ENCODE data around the gene KCTD11. TPM values are rescaled to one million over a fixed set of nuclear protein-coding genes. Genes with fewer than 3 reads are reported as not detected.
A peak's percentile ranks its signal among the peaks of the same experiment; 100 is the strongest.

KCTD11 gene
- total RNA-seq, 1 donor from 2014 or later = 15.5 TPM

- DNase-seq (ENCODE audit: low read depth) = no peak
- H3K36me3 ChIP-seq (ENCODE audit: control insufficient read depth, insufficient read depth, low read length) = no peaks in the 10 kb centered on the region
- no peaks in the 10 kb centered on the region for H3K27me3 ChIP-seq (ENCODE audit: control insufficient read depth, insufficient read depth, low read length)
- H3K4me3 ChIP-seq (ENCODE audit: low read depth, low read length) = peak overlapping the region; percentile 68
- no peak for TF ChIP-seq CTCF (IDR thresholded peaks at IDR 0.05; ENCODE audit: insufficient read depth, low read length, poor library complexity, severe bottlenecking)
Observed at GRCh38 chr17:7403043-7403726, 51.2 kb downstream of the KCTD11 start.

GRCh38 chr17:7403727-7403976 lies 51.7 kb downstream of the KCTD11 start:
- no peak for TF ChIP-seq CTCF (IDR thresholded peaks at IDR 0.05; ENCODE audit: insufficient read depth, low read length, poor library complexity, severe bottlenecking)
- DNase-seq (ENCODE audit: low read depth) = no peak
- H3K36me3 ChIP-seq (ENCODE audit: control insufficient read depth, insufficient read depth, low read length) = no peaks in the 10 kb centered on the region
- peak overlapping the region; percentile 68 for H3K4me3 ChIP-seq (ENCODE audit: low read depth, low read length)
- H3K27me3 ChIP-seq (ENCODE audit: control insufficient read depth, insufficient read depth, low read length) = no peaks in the 10 kb centered on the region

- Histone ChIP-seq H3K36me3 (ENCODE audit: control insufficient read depth, insufficient read depth, low read length) (no peaks in the 10 kb centered on the region), H3K27me3 (ENCODE audit: control insufficient read depth, insufficient read depth, low read length) (no peaks in the 10 kb centered on the region), H3K4me3 (ENCODE audit: low read depth, low read length) (peak within 1 kb of the TSS; percentile 72)
- peak; percentile 96 for DNase-seq (ENCODE audit: low read depth)
- no peak for TF ChIP-seq CTCF (IDR thresholded peaks at IDR 0.05; ENCODE audit: insufficient read depth, low read length, poor library complexity, severe bottlenecking)
Observed at GRCh38 chr17:7403977-7404736, 52.2 kb downstream of the KCTD11 start, which contains the start of gene TMEM256. Gene TMEM256, minus strand, starts transcription at chr17:7404097. Its CDS starts 13 bp downstream, at chr17:7404084.

Other genes with a start within 250 kb of the KCTD11 start
- not detected in 2 replicates for gene ASGR2, start 237.3 kb upstream of the KCTD11 start, total RNA-seq
- 6.9 and 9.0 TPM in 2 replicates for gene ASGR1, start 172.8 kb upstream of the KCTD11 start, total RNA-seq
- 6.1 and 12.9 TPM in 2 replicates for gene DLG4, start 132.3 kb upstream of the KCTD11 start, total RNA-seq
- 219 and 344 TPM in 2 replicates for gene ACADVL, start 132.2 kb upstream of the KCTD11 start, total RNA-seq
- gene DVL2, start 117.6 kb upstream of the KCTD11 start, total RNA-seq = 57.1 and 69.8 TPM in 2 replicates
- gene PHF23, start 112.7 kb upstream of the KCTD11 start, total RNA-seq = 41.3 and 53.3 TPM in 2 replicates
- gene GABARAP, start 109.7 kb upstream of the KCTD11 start, total RNA-seq = 277 and 595 TPM in 2 replicates
- 96.0 and 97.1 TPM in 2 replicates for gene CTDNEP1, start 100.4 kb upstream of the KCTD11 start, total RNA-seq
- gene ELP5, start 99.9 kb upstream of the KCTD11 start, total RNA-seq = 20.8 and 29.0 TPM in 2 replicates
- 248 and 250 TPM in 2 replicates for gene CLDN7, start 89.7 kb upstream of the KCTD11 start, total RNA-seq
- gene SLC2A4, start 70.4 kb upstream of the KCTD11 start, total RNA-seq = 0.38 and 1.1 TPM in 2 replicates
- gene YBX2, start 57.5 kb upstream of the KCTD11 start, total RNA-seq = 0.08 and 0.48 TPM in 2 replicates
- 460 and 490 TPM in 2 replicates for gene EIF5A, start 44.5 kb upstream of the KCTD11 start, total RNA-seq
- gene GPS2, start 36.8 kb upstream of the KCTD11 start, total RNA-seq = 73.5 and 76.0 TPM in 2 replicates
- gene NEURL4, start 22.8 kb upstream of the KCTD11 start, total RNA-seq = 16.3 and 29.9 TPM in 2 replicates
- 0.14 and 3.6 TPM in 2 replicates for gene ACAP1, start 15.6 kb upstream of the KCTD11 start, total RNA-seq
- not detected in 2 replicates for gene TMEM95, start 3.0 kb downstream of the KCTD11 start, total RNA-seq
- gene TNK1, start 28.9 kb downstream of the KCTD11 start, total RNA-seq = 4.0 and 13.3 TPM in 2 replicates
- gene PLSCR3, start 42.4 kb downstream of the KCTD11 start, total RNA-seq = 61.8 and 74.7 TPM in 2 replicates
- gene TMEM256, start 51.9 kb downstream of the KCTD11 start, total RNA-seq = 66.9 and 77.1 TPM in 2 replicates
- 8.3 and 8.4 TPM in 2 replicates for gene NLGN2, start 55.7 kb downstream of the KCTD11 start, total RNA-seq
- not detected in 2 replicates for gene SPEM1, start 68.2 kb downstream of the KCTD11 start, total RNA-seq
- gene SPEM2, start 73.5 kb downstream of the KCTD11 start, total RNA-seq = not detected in 2 replicates
- gene SPEM3, start 76.7 kb downstream of the KCTD11 start, total RNA-seq = not detected in 2 replicates
- gene TMEM102, start 83.3 kb downstream of the KCTD11 start, total RNA-seq = 31.7 and 34.9 TPM in 2 replicates
- gene FGF11, start 87.3 kb downstream of the KCTD11 start, total RNA-seq = 1.5 and 1.8 TPM in 2 replicates
- gene CHRNB1, start 92.9 kb downstream of the KCTD11 start, total RNA-seq = 19.0 and 21.6 TPM in 2 replicates
- 26.3 and 28.3 TPM in 2 replicates for gene ZBTB4, start 127.5 kb downstream of the KCTD11 start, total RNA-seq
- gene SLC35G6, start 129.3 kb downstream of the KCTD11 start, total RNA-seq = not detected in 2 replicates
- 56.9 and 57.8 TPM in 2 replicates for gene POLR2A, start 132.2 kb downstream of the KCTD11 start, total RNA-seq
- gene TNFSF12, start 196.9 kb downstream of the KCTD11 start, total RNA-seq = 9.0 and 9.4 TPM in 2 replicates
- 13.5 and 14.3 TPM in 2 replicates for gene TNFSF13, start 206.6 kb downstream of the KCTD11 start, total RNA-seq
- 107 and 109 TPM in 2 replicates for gene SENP3, start 209.8 kb downstream of the KCTD11 start, total RNA-seq
- 7.4 and 8.7 TPM in 2 replicates for gene CD68, start 227.5 kb downstream of the KCTD11 start, total RNA-seq
- 161 and 187 TPM in 2 replicates for gene MPDU1, start 231.7 kb downstream of the KCTD11 start, total RNA-seq
- 1.8 and 3.4 TPM in 2 replicates for gene SOX15, start 237.9 kb downstream of the KCTD11 start, total RNA-seq